Activated CD8-positive, alpha-beta memory T cell treated with anti-CD3 and anti-CD28 coated beads for 4 hours (primary cell): ENCODE measurements around the gene SUGT1.

ENCODE experiments used
- DNase-seq, 2 donors: peaks; one replicate each; pipeline ENCODE4 v3.0.0-alpha.2; 2020; ENCODE audit warnings: low read depth in 2 of 2

The SUGT1 gene

GRCh38 chr13:52737965-52738364, 85.3 kb downstream of the SUGT1 start:
- no peak for DNase-seq

GRCh38 chr13:52738719-52739467, 86.3 kb downstream of the SUGT1 start:
- no peak for DNase-seq

DNA sequence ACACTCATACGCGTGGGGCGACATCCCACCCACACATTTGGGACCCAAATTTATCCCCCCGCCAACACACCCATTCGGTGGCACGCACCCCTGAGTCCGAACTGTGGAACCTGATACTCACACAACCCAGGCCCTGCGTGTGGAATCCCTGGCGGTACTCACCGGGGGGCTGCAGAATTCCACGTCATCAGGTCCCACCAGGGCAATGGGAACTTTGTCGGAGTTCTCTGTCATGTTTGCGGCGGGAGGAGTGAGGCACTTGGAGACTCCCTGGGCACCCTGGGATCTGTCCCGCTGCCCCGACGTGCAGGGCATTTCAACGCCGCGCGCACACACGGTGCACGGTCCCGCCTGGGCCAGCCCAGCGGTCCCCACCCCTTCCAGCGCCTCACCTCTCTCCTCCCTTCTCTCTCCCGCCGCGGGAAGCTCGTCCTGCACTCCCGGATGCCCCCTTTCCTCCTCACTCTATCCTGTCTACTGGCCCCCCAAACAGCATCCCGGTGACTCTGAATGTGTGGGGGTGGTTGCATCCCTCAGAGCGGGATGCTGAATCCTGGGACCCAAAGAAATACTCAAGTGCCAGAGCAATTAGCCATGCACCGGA, 86.9 kb downstream of the SUGT1 start, which contains the start of gene CNMD:
Gene CNMD (minus strand): TSS at position 353 of the 604 bp plus-strand sequence. CDS start 119 bp downstream, at position 234.
- no peak for DNase-seq

DNA sequence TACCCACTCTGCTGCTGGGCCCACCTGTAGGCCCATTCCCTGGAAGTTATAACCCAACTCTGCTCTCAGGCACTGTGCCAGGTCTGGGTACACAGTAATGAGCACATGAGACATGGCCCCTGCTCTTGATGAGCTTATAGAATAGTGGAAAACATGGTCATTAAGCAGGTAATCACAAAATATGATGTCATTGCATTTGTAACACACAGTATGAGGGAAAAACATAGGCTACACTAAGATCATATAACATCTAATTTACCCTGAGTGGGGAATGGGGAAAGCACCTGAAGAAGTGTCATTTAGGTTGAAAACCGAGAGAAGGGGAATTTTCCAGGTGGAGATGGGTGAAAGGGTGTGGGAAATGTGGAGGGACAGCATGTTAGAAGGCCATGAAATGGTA, 90.9 kb downstream of the SUGT1 start:
- DNase-seq: no peak

DNA sequence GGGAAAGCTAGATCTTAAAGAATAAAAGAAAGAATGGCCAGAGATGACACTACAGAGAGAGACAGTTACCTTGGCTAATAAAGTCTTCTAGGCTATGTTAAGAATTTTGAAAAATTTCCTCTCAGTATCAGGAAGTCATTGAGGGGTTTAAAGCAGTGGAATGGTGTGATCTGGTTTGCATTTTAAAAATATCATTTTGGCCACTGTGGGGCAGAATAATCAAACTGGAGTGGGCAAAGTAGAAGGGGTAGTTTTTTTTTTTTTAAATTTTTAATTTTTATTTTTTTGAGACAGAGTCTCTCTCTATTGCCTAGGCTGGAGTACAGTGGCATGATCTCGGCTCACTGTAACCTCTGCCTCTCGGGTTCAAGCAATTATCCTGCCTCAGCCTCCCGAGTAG, 91.4 kb downstream of the SUGT1 start:
- no peak for DNase-seq

- no peak for DNase-seq
Observed at GRCh38 chr13:52744842-52745375, 92.3 kb downstream of the SUGT1 start.

DNA sequence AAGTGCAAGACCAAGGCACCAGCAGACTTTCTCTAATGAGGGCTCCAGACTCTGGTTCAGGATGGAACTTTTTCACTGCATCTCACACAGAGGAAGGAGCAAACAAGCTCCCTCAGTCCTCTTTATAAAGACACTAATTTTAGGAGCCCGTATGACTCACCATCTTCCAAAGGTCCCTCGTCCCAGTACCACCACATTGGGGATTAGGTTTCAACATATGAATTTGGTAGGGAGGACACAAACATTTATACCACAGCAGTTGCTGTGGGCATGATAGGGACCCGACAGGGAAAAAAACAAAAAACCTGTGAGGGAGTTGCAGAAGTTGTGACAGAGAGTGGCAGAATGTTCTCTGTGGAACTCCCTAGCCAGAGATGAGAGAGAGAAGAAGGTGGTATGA, 93.5 kb downstream of the SUGT1 start:
- DNase-seq: no peak

GRCh38 chr13:52749419-52749818, 96.8 kb downstream of the SUGT1 start:
- no peak for DNase-seq
